GM12878 (cell line): ENCODE measurements around the gene PTPN22. TPM values are rescaled to one million over a fixed set of nuclear protein-coding genes. Genes with fewer than 3 reads are reported as not detected.

Experiments
- BCL11A ChIP-seq: IDR thresholded peaks from 2 replicates; pipeline ENCODE4 v1.6.1; 2011; ENCODE audit warnings: low read depth, low read length
- HDAC6 ChIP-seq: fragments of 200-600 bp; sonication (generic); IDR thresholded peaks from one replicate; pipeline ENCODE4 v1.8.0; 2017; ENCODE audit warnings: antibody characterized with exemption; ENCODE audit not compliant: unreplicated experiment
- HDGF ChIP-seq: fragments of 450-650 bp; IDR thresholded peaks from 2 replicates; pipeline ENCODE4 v1.6.1; 2016; ENCODE audit warnings: antibody characterized with exemption
- IKZF1 ChIP-seq: fragments of 450-650 bp; conservative IDR thresholded peaks from 2 replicates; pipeline ENCODE4 v1.6.1; 2017; ENCODE audit warnings: antibody characterized with exemption, mild to moderate bottlenecking
- MEF2B ChIP-seq: fragments of 450-650 bp; IDR thresholded peaks from 2 replicates; pipeline ENCODE4 v1.6.1; 2018; ENCODE audit warnings: mild to moderate bottlenecking, moderate library complexity; ENCODE audit not compliant: partially characterized antibody, poor library complexity, severe bottlenecking
- MTA3 ChIP-seq: IDR thresholded peaks from 2 replicates; pipeline ENCODE4 v1.6.1; 2012; ENCODE audit warnings: low read length, inconsistent platforms, borderline replicate concordance
- PAX5 ChIP-seq: IDR thresholded peaks from 2 replicates; pipeline ENCODE4 v1.6.1; 2011; ENCODE audit warnings: low read depth, low read length, borderline replicate concordance
- PML ChIP-seq: IDR thresholded peaks from 2 replicates; pipeline ENCODE4 v1.6.1; 2012; ENCODE audit warnings: low read length, inconsistent platforms
- POLR2AphosphoS2 ChIP-seq: IDR thresholded peaks from 2 replicates; pipeline ENCODE4 v1.6.1; 2011; ENCODE audit warnings: low read depth, mild to moderate bottlenecking, low read length, improper control_type of control experiment, moderate library complexity
- POLR2AphosphoS5 ChIP-seq: IDR thresholded peaks from 2 replicates; pipeline ENCODE4 v1.6.1; 2011; ENCODE audit warnings: mild to moderate bottlenecking, low read length, inconsistent platforms
- RAD21 ChIP-seq: IDR thresholded peaks from 2 replicates; pipeline ENCODE4 v1.6.1; 2011; ENCODE audit warnings: mild to moderate bottlenecking, low read depth, low read length, moderate library complexity; ENCODE audit not compliant: insufficient read depth
- SIX5 ChIP-seq: IDR thresholded peaks from 2 replicates; pipeline ENCODE4 v1.6.1; 2011; ENCODE audit warnings: mild to moderate bottlenecking, low read depth, low read length, moderate library complexity; ENCODE audit not compliant: severe bottlenecking
- SMAD1 ChIP-seq: fragments of 450-650 bp; IDR thresholded peaks from 2 replicates; pipeline ENCODE4 v1.6.1; 2018; ENCODE audit warnings: mild to moderate bottlenecking, low read depth; ENCODE audit not compliant: partially characterized antibody
- SP1 ChIP-seq: IDR thresholded peaks from one replicate; pipeline ENCODE4 v1.6.1; 2011; ENCODE audit warnings: low read depth, low read length
- SPI1 ChIP-seq: IDR thresholded peaks from 2 replicates; pipeline ENCODE4 v1.6.1; 2011; ENCODE audit warnings: low read depth, mild to moderate bottlenecking, low read length, moderate library complexity, borderline replicate concordance; ENCODE audit not compliant: insufficient read depth
- SUPT20H ChIP-seq: IDR thresholded peaks from 2 replicates; pipeline ENCODE4 v1.6.1; 2011; ENCODE audit warnings: low read depth, mild to moderate bottlenecking, low read length, moderate library complexity, borderline replicate concordance; ENCODE audit not compliant: control insufficient read depth
- SUZ12 ChIP-seq: fragments of 200-600 bp; sonication (generic); IDR thresholded peaks from one replicate; pipeline ENCODE4 v1.6.1; 2018; ENCODE audit warnings: antibody characterized with exemption, mild to moderate bottlenecking; ENCODE audit not compliant: unreplicated experiment
- TCF3 ChIP-seq: IDR thresholded peaks from 2 replicates; pipeline ENCODE4 v1.6.1; 2012; ENCODE audit warnings: low read depth, mild to moderate bottlenecking, low read length, borderline replicate concordance; ENCODE audit not compliant: insufficient read depth
- TCF7 ChIP-seq: IDR thresholded peaks from 2 replicates; pipeline ENCODE4 v1.6.1; 2014; ENCODE audit warnings: antibody characterized with exemption, borderline replicate concordance
- YY1 ChIP-seq: IDR thresholded peaks from 2 replicates; pipeline ENCODE4 v1.6.1; 2011; ENCODE audit warnings: low read depth, mild to moderate bottlenecking, low read length
- polyA plus RNA-seq, 11 experiments: library from polyadenylated mRNA; depleted of rRNA in 4 of 11; unstranded in 6 of 11; stranded (reverse) in 5 of 11; fragments of >200 nt; fragmentation: Nextera tagmentation in 4 of 11; fragmentation: Illumina TruSeq in 1 of 11; extraction: Ambion mirVana in 4 of 11; extraction: Trizol in 1 of 11; gene quantifications; 1 replicate in 1 of 11; 2 replicates in 10 of 11; pipeline versions ENCODE4 v1.2.1 to v1.2.3, GENCODE V29; 2011 to 2016; ENCODE audit warnings: inconsistent platforms in 2 of 11, missing spikeins in 2 of 11, low read depth in 1 of 11
- total RNA-seq, 4 experiments: library from RNA; depleted of rRNA in 3 of 4; stranded (reverse); fragments of >200 nt in 3 of 4; fragmentation: Illumina TruSeq in 1 of 4; extraction: Trizol in 1 of 4; gene quantifications; 2 replicates each; pipeline versions ENCODE4 v1.2.1 to v1.2.3, GENCODE V29; 2013 to 2021
- TF ChIP-seq, protein P1 (sequence below), 3 experiments: IDR thresholded peaks in 2 of 3; conservative IDR thresholded peaks in 1 of 3; 2 replicates each; pipeline ENCODE4 v1.5.1; 2011; ENCODE audit warnings: low read depth in 3 of 3, low read length in 3 of 3, mild to moderate bottlenecking in 3 of 3, control low read depth in 2 of 3, moderate library complexity in 2 of 3, inconsistent platforms in 1 of 3, mixed read lengths in 1 of 3; ENCODE audit not compliant: control insufficient read depth in 2 of 3, insufficient read depth in 1 of 3; ENCODE audit errors: extremely low read depth in 1 of 3
- TF ChIP-seq, protein P2 (sequence below): fragments of 450-650 bp; IDR thresholded peaks from 2 replicates; pipeline ENCODE4 v1.6.1; 2016; ENCODE audit warnings: mild to moderate bottlenecking, moderate library complexity, borderline replicate concordance
- TF ChIP-seq, protein P3 (sequence below): IDR thresholded peaks from 2 replicates; pipeline ENCODE4 v1.6.1; 2012; ENCODE audit warnings: low read length, inconsistent platforms

Gene PTPN22
- total and polyA plus RNA-seq, 10 of the 15 experiments (the other 5 are each of a cell fraction or from before 2014, with no cell fraction given): 22.8 to 65.1 (median 44.9) TPM

GRCh38 chr1:113871597-113872113 lies at the start of gene PTPN22 (continued):
- TF ChIP-seq TCF3 (peak; percentile 23; the same call in 1 of the 2 replicates), TCF7 (0 out of 2 replicates have a peak, but pooled peaks have one; percentile 23), SIX5 (no peak), SMAD1 (peak; percentile 65), HDAC6 (no peak), YY1 (peak; percentile 93), PML (peak; percentile 84), HDGF (no peak), SP1 (peak; percentile 82), SUPT20H (no peak), MTA3 (peak; percentile 59; the same call in 1 of the 2 replicates), IKZF1 (peak; percentile 69), SUZ12 (no peak), POLR2AphosphoS2 (no peak; the same call in 1 of the 2 replicates), BCL11A (peak; percentile 93), MEF2B (peak; percentile 46), POLR2AphosphoS5 (peak; percentile 95), RAD21 (no peak), PAX5 (peak; percentile 82; the same call in 1 of the 2 replicates), SPI1 (no peak)
- TF ChIP-seq, protein P1, sequence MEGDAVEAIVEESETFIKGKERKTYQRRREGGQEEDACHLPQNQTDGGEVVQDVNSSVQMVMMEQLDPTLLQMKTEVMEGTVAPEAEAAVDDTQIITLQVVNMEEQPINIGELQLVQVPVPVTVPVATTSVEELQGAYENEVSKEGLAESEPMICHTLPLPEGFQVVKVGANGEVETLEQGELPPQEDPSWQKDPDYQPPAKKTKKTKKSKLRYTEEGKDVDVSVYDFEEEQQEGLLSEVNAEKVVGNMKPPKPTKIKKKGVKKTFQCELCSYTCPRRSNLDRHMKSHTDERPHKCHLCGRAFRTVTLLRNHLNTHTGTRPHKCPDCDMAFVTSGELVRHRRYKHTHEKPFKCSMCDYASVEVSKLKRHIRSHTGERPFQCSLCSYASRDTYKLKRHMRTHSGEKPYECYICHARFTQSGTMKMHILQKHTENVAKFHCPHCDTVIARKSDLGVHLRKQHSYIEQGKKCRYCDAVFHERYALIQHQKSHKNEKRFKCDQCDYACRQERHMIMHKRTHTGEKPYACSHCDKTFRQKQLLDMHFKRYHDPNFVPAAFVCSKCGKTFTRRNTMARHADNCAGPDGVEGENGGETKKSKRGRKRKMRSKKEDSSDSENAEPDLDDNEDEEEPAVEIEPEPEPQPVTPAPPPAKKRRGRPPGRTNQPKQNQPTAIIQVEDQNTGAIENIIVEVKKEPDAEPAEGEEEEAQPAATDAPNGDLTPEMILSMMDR (IDR thresholded peaks at IDR 0.05 in 2 of 3, conservative IDR thresholded peaks at IDR 0.05 in 1 of 3; ENCODE audit: control insufficient read depth in 2 of 3, extremely low read depth in 1 of 3, insufficient read depth in 1 of 3, low read depth in 3 of 3, low read length in 3 of 3): no peak
- TF ChIP-seq, protein P2, sequence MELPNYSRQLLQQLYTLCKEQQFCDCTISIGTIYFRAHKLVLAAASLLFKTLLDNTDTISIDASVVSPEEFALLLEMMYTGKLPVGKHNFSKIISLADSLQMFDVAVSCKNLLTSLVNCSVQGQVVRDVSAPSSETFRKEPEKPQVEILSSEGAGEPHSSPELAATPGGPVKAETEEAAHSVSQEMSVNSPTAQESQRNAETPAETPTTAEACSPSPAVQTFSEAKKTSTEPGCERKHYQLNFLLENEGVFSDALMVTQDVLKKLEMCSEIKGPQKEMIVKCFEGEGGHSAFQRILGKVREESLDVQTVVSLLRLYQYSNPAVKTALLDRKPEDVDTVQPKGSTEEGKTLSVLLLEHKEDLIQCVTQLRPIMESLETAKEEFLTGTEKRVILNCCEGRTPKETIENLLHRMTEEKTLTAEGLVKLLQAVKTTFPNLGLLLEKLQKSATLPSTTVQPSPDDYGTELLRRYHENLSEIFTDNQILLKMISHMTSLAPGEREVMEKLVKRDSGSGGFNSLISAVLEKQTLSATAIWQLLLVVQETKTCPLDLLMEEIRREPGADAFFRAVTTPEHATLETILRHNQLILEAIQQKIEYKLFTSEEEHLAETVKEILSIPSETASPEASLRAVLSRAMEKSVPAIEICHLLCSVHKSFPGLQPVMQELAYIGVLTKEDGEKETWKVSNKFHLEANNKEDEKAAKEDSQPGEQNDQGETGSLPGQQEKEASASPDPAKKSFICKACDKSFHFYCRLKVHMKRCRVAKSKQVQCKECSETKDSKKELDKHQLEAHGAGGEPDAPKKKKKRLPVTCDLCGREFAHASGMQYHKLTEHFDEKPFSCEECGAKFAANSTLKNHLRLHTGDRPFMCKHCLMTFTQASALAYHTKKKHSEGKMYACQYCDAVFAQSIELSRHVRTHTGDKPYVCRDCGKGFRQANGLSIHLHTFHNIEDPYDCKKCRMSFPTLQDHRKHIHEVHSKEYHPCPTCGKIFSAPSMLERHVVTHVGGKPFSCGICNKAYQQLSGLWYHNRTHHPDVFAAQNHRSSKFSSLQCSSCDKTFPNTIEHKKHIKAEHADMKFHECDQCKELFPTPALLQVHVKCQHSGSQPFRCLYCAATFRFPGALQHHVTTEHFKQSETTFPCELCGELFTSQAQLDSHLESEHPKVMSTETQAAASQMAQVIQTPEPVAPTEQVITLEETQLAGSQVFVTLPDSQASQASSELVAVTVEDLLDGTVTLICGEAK: peak; percentile 23; the same call in 1 of the 2 replicates
- TF ChIP-seq, protein P3, sequence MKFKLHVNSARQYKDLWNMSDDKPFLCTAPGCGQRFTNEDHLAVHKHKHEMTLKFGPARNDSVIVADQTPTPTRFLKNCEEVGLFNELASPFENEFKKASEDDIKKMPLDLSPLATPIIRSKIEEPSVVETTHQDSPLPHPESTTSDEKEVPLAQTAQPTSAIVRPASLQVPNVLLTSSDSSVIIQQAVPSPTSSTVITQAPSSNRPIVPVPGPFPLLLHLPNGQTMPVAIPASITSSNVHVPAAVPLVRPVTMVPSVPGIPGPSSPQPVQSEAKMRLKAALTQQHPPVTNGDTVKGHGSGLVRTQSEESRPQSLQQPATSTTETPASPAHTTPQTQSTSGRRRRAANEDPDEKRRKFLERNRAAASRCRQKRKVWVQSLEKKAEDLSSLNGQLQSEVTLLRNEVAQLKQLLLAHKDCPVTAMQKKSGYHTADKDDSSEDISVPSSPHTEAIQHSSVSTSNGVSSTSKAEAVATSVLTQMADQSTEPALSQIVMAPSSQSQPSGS: peak; percentile 96
